Measurements from ENCODE around the gene CHD5. TPM values are rescaled to one million over a fixed set of nuclear protein-coding genes. Genes with fewer than 3 reads are reported as not detected.

CHD5 gene
- total and polyA plus RNA-seq, 12 donors, result 0.01 to 0.78 (median 0.17) TPM

GRCh38 chr1:6218375-6219164 lies 38.4 kb upstream of the CHD5 start:
- ATAC-seq (no peak), DNase-seq (no peak)
- intact Hi-C loops (cut with DNase I), result no loop called here
- H3K36me3 ChIP-seq, result peaks cover 0 to 84% (median 8%) of the 10 kb centered on the region in 9 donors
- H3K27ac ChIP-seq, result peak overlapping the region in 2 of 10 donors; percentile 44 to 49
- no peak overlapping the region for H3K4me3 ChIP-seq
- no peaks in the 10 kb centered on the region for H3K9me3 ChIP-seq
- peaks cover 11 to 39% (median 21%) of the 10 kb centered on the region in 9 donors for H3K4me1 ChIP-seq
- H3K27me3 ChIP-seq, result no peaks in the 10 kb centered on the region
- TF ChIP-seq CTCF (IDR thresholded peaks at IDR 0.05), result no peak
- WGBS, 2 donors, result 79 to 80% methylated on average over 16 of the region's 16 CpGs

GRCh38 chr1:6212193-6212959 lies 32.3 kb upstream of the CHD5 start:
- TF ChIP-seq CTCF (IDR thresholded peaks at IDR 0.05), result no peak
- Histone ChIP-seq H3K4me3 (no peak overlapping the region), H3K36me3 (peaks cover 0 to 79% (median 13%) of the 10 kb centered on the region in 9 donors), H3K27me3 (peaks cover 0 to 17% (median 0%) of the 10 kb centered on the region in 7 donors), H3K4me1 (peaks cover 15 to 51% (median 19%) of the 10 kb centered on the region in 9 donors), H3K9me3 (no peaks in the 10 kb centered on the region), H3K27ac (no peak overlapping the region)
- WGBS, 2 donors, result 69 to 80% methylated on average over 20 of the region's 20 CpGs
- no peak for DNase-seq
- intact Hi-C loops (cut with DNase I), result no loop called here
- no peak for ATAC-seq

- intact Hi-C loops (cut with DNase I), result no loop called here
- Histone ChIP-seq H3K27ac (no peak overlapping the region), H3K4me1 (peaks cover 15 to 56% (median 24%) of the 10 kb centered on the region in 9 donors), H3K27me3 (peaks cover 0 to 24% (median 0%) of the 10 kb centered on the region in 7 donors), H3K4me3 (no peak overlapping the region), H3K36me3 (peaks cover 0 to 73% (median 13%) of the 10 kb centered on the region in 9 donors), H3K9me3 (no peaks in the 10 kb centered on the region)
- ATAC-seq (no peak), DNase-seq (no peak)
- TF ChIP-seq CTCF (IDR thresholded peaks at IDR 0.05), result no peak
- 84 to 88% methylated on average over 16 of the region's 16 CpGs for WGBS, 2 donors
Observed at GRCh38 chr1:6211731-6212130, 31.6 kb upstream of the CHD5 start.

DNA sequence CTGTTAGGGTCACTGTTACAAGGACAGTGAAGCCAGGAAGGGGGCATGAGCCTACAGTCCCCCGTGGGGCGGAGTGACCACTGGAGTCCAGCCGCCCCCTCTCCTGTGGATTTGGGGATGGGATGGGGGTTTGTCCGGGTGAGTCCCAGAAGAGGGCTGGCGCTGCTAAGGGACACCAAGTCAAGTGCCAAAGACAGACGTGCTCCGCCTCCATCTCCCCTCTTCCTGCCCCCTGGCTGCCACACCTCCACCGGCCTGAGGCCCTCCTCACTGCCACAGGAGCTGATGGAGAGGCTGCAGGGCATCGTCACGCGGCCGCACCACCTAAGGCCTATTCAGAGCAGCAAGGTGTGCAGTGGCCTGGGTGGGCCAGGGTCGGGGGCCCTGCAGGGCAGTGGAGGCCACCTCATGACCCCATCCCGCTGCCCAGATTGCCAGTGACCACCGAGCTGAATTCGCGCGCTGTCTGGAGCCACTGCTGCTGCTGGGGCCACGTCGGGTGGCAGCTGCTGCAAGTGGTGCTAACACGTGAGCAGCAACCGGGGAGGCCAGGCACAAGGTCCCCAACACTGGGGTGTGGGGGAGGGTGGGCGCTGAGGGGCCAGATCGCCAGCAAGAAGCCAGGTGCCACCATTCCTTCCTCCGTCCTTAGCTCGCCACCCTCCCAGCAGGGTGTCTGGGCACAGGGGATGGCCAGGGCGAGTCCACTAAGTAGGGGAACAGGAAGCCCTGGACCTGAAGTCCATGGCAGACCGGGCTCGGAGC lies 30.7 kb upstream of the CHD5 start:
- Histone ChIP-seq H3K4me1 (peaks cover 19 to 66% (median 33%) of the 10 kb centered on the region in 9 donors), H3K4me3 (no peak overlapping the region), H3K27me3 (peaks cover 0 to 34% (median 0%) of the 10 kb centered on the region in 7 donors), H3K36me3 (peaks cover 0 to 63% (median 7%) of the 10 kb centered on the region in 9 donors), H3K27ac (no peak overlapping the region), H3K9me3 (no peaks in the 10 kb centered on the region)
- 83 to 91% methylated on average over 28 to 29 of the region's 29 CpGs for WGBS, 2 donors
- TF ChIP-seq CTCF (IDR thresholded peaks at IDR 0.05), result no peak
- DNase-seq, result no peak
- intact Hi-C loops (cut with DNase I), result no loop called here
- ATAC-seq, result no peak
